Fibroblast of upper back skin (primary cell): ENCODE data around the gene KIF17.

Source experiments
- DNase-seq: peaks from one replicate; pipeline ENCODE4 v3.0.0-alpha.2; 2013

KIF17 gene

DNA sequence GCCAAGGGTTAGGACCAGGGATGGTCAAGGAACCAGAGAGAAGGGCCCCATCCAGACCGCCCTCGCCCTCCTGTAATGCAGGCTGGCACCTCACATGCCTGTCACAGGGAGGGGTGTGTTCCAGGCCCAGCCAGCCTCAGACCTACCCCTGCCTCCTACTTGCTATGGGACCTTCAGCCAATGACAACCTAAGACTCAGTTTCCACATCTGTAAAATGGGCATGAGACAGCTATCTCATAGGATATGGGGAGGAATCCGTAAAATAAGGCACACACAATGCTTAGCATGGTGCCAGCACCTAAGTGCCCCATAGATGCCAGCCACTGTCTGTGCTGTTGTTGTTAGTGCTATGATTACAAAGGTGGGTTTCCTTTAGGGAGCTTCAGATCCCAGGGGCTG, 7.9 kb downstream of the KIF17 start:
- DNase-seq = no peak

GRCh38 chr1:20708891-20709290, 8.9 kb downstream of the KIF17 start:
- DNase-seq = no peak

GRCh38 chr1:20708057-20708456, 9.8 kb downstream of the KIF17 start:
- no peak for DNase-seq

DNA sequence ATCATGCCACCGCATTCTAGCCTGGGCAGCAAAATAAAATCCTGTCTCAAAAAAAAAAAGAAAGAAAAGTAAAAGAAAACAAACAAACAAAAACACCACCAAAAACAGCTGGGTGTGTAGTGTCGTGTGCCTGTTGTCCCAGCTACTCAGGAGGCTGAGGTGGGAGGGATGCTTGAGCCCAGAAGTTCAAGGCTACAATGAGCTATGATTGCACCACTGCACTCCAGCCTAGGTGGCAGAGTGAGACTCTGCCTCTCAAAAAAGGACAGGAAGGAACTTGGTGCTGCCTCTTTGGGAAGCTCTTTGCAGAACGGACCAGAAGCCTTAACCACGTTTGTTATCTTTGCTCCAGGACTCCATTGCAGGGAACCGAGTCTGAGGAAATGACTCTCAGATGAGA, 11.0 kb downstream of the KIF17 start:
- no peak for DNase-seq

GRCh38 chr1:20705203-20705755, 12.5 kb downstream of the KIF17 start:
- peak; percentile 45 for DNase-seq

- DNase-seq = no peak
Observed at GRCh38 chr1:20704390-20705202, 13.2 kb downstream of the KIF17 start.

GRCh38 chr1:20703124-20703756, 14.6 kb downstream of the KIF17 start:
- DNase-seq = no peak

DNA sequence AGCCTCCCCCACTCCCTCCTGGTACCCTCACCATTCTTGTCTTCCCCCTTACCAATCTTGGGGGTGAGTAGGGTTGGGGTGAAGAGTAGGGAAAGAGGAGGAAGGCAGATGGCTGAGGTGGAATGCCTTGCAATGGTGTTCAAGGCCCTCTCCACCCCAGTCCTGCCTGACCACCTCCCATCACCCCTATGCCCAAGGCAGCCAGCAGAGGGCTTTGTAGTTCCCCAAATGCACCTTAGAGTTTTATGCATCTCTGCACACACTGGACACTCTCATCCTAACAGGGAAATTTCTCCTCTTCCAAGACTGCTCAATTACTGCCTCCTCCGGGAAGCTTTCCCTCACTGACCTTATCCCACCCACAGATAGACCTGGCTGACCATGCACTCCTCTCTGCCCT, 15.4 kb downstream of the KIF17 start:
- no peak for DNase-seq

GRCh38 chr1:20701847-20702246, 16.0 kb downstream of the KIF17 start:
- no peak for DNase-seq

DNA sequence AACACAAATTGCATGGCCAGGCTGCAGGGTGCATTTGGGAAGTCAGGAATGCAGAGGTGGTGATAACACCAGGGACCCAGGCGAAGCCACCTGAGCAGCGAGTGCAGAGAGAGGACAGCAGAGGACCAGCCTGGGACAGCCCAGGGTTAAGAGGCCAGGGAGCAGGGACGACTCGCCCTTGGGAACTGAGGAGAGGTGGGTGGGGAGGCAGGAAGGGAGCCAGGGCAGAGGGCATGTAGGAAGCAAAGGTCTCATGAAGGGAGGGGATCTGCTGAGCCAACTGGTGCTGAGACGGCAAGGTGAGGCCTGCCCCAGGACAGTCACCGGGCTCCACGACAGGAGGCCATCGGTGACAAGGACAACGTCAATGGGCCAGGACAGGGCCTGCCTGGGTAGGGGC, 16.4 kb downstream of the KIF17 start:
- DNase-seq = no peak

- DNase-seq = no peak
Observed at GRCh38 chr1:20700636-20701215, 17.1 kb downstream of the KIF17 start.

DNA sequence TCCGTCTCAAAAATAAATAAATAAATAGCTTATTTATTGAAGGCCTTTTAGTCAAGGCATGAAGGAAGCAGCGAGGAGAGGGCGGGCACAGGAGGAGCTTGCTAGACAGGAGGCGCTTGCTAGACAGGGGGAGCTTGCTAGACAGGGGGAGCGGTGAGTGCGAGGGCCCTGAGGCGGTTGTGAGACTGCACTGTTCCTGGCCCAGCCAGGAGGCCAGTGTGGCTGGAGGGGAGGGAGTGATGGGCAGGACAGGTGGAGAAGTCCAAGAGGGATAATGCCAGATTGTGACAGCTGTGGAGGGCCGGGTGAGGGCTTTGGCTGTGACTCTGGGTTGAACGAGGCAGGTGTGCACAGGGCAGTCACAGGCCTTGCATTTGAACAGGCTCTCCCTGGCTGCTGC, 18.2 kb downstream of the KIF17 start:
- no peak for DNase-seq

- peak; percentile 84 for DNase-seq
Observed at GRCh38 chr1:20698195-20698910, 19.5 kb downstream of the KIF17 start.

DNA sequence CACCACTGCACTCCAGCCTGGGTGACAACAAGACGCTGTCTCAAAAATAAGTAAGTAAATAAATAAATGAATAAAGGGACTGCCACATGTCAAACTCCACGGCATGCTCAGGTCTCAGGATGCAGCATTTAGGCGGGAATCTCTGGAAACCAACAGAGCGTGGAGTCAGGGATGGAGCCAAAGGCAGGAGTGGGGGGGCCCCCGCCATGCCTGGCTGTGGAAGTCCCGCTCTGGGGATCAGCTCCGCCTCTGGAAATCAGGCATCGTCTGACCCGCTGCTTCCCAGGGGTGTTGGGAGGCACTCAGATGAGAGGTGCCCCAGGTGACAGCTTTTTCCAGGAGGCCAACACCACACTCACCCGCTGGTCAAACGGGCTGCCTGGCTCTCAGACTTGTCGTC, 20.2 kb downstream of the KIF17 start:
- no peak for DNase-seq

- DNase-seq = peak; percentile 93
Observed at GRCh38 chr1:20696397-20697333, 21.1 kb downstream of the KIF17 start.

- no peak for DNase-seq
Observed at GRCh38 chr1:20695515-20695914, 22.3 kb downstream of the KIF17 start.

GRCh38 chr1:20693623-20694022, 24.2 kb downstream of the KIF17 start:
- no peak for DNase-seq

GRCh38 chr1:20691872-20692271, 25.9 kb downstream of the KIF17 start:
- no peak for DNase-seq

- DNase-seq = no peak
Observed at GRCh38 chr1:20689645-20690056, 28.2 kb downstream of the KIF17 start.

GRCh38 chr1:20686883-20687725, 30.7 kb downstream of the KIF17 start:
- DNase-seq = no peak

DNA sequence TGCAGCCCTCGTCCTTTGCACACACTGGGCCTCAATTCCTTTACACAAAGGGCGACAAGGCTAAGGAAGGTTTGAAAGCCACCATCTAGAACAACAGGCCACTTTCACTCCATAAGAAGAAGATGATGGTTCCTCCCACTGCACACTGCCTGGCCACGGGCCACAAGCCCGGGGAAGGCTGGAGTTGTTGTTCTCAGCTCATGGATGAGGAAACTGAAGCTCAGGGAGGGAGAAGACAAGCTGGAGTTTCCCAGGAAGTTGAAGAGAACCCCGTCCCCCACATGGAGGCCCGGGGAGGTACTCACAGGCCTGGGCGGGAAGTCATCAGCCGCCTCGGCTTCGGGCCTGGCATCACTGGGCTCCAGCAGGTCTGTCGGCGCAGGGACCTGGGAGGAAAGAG, 32.1 kb downstream of the KIF17 start:
- no peak for DNase-seq
